HEK293 (cell line): Measurements from ENCODE around the gene SBK1.

Source experiments
- CTCF ChIP-seq: fragments of 450-650 bp; formaldehyde crosslinking; IDR thresholded peaks from 2 replicates; pipeline ENCODE4 v1.5.1; 2016; ENCODE audit warnings: missing biosample characterization, missing genetic modification characterization
- GLIS1 ChIP-seq: fragments of 450-650 bp; formaldehyde crosslinking; IDR thresholded peaks from 2 replicates; pipeline ENCODE4 v1.5.1; 2016; ENCODE audit warnings: missing biosample characterization, missing genetic modification characterization
- ZNF670 ChIP-seq: fragments of 450-650 bp; formaldehyde crosslinking; IDR thresholded peaks from 2 replicates; pipeline ENCODE4 v1.5.1; 2016; ENCODE audit warnings: missing biosample characterization, missing genetic modification characterization, low read depth

- no peak for TF ChIP-seq GLIS1
- TF ChIP-seq ZNF670 = no peak
- no peak for TF ChIP-seq CTCF (tag by site-specific recombination)
Observed at GRCh38 chr16:28282045-28282444, 10.3 kb upstream of the SBK1 start.
